GM23248 (cell line): ENCODE measurements around the gene WDR64. TPM values are rescaled to one million over a fixed set of nuclear protein-coding genes. Genes with fewer than 3 reads are reported as not detected.

Experiments used
- DNase-seq: peaks from one replicate; pipeline ENCODE4 v3.0.0-alpha.2; 2015
- H2AFZ ChIP-seq: fragments of 200-600 bp; sonication (generic); 2 replicates; pipeline ENCODE4 v1.6.1; 2016; ENCODE audit warnings: antibody characterized with exemption
- H3F3A ChIP-seq: fragments of 200-600 bp; sonication (generic); 2 replicates; pipeline ENCODE4 v1.6.1; 2016; ENCODE audit warnings: mild to moderate bottlenecking, antibody characterized with exemption, mixed run types; ENCODE audit not compliant: insufficient read depth
- H3K27ac ChIP-seq: fragments of 200-600 bp; sonication (generic); 2 replicates; pipeline ENCODE4 v1.5.1; 2016; ENCODE audit warnings: mild to moderate bottlenecking
- H3K27me3 ChIP-seq: fragments of 200-600 bp; sonication (generic); replicated peaks from 2 replicates; pipeline ENCODE4 v1.6.1; 2016; ENCODE audit warnings: mild to moderate bottlenecking; ENCODE audit not compliant: insufficient read depth
- H3K36me3 ChIP-seq: fragments of 200-600 bp; sonication (generic); 2 replicates; pipeline ENCODE4 v1.6.1; 2016; ENCODE audit warnings: low read depth, mild to moderate bottlenecking
- H3K4me1 ChIP-seq: fragments of 200-600 bp; sonication (generic); 2 replicates; pipeline ENCODE4 v1.6.1; 2016; ENCODE audit warnings: mild to moderate bottlenecking; ENCODE audit not compliant: insufficient read depth
- H3K4me2 ChIP-seq: fragments of 200-600 bp; sonication (generic); one replicate; pipeline ENCODE4 v1.6.1; 2016; ENCODE audit warnings: mild to moderate bottlenecking; ENCODE audit not compliant: unreplicated experiment
- H3K4me3 ChIP-seq: fragments of 200-600 bp; sonication (generic); 2 replicates; pipeline ENCODE4 v1.5.1; 2016; ENCODE audit warnings: mild to moderate bottlenecking
- H3K79me2 ChIP-seq: fragments of 200-600 bp; sonication (generic); 2 replicates; pipeline ENCODE4 v1.6.1; 2016; ENCODE audit warnings: mild to moderate bottlenecking; ENCODE audit not compliant: insufficient read depth
- H3K9ac ChIP-seq: fragments of 200-600 bp; sonication (generic); 2 replicates; pipeline ENCODE4 v1.6.1; 2016; ENCODE audit warnings: mild to moderate bottlenecking
- H3K9me2 ChIP-seq: fragments of 200-600 bp; sonication (generic); 2 replicates; pipeline ENCODE4 v1.6.1; 2016; ENCODE audit warnings: mixed run types, mild to moderate bottlenecking, moderate library complexity; ENCODE audit not compliant: insufficient read depth
- H3K9me3 ChIP-seq: fragments of 200-600 bp; sonication (generic); one replicate; pipeline ENCODE4 v1.6.1; 2017; ENCODE audit warnings: low read depth
- H4K20me1 ChIP-seq: fragments of 200-600 bp; sonication (generic); 2 replicates; pipeline ENCODE4 v1.6.0; 2016; ENCODE audit not compliant: insufficient read depth
- EZH2 ChIP-seq: fragments of 200-600 bp; sonication (generic); IDR thresholded peaks from 2 replicates; pipeline ENCODE4 v1.6.1; 2018; ENCODE audit warnings: antibody characterized with exemption, mild to moderate bottlenecking; ENCODE audit not compliant: insufficient read depth, poor library complexity, severe bottlenecking
- EZH2phosphoT487 ChIP-seq: fragments of 200-600 bp; sonication (generic); IDR thresholded peaks from 2 replicates; pipeline ENCODE4 v1.6.1; 2018; ENCODE audit warnings: antibody characterized with exemption, moderate library complexity, mild to moderate bottlenecking, low read depth; ENCODE audit not compliant: insufficient read depth
- WGBS, 2 experiments: methylation state at CpG; one replicate each; pipeline ENCODE4 v1.1.6; 2015 to 2017; ENCODE audit warnings: low lambda C conversion rate in 2 of 2, low coverage in 1 of 2; ENCODE audit errors: missing lambda C conversion rate in 2 of 2; 5-methylcytosine and 5-hydroxymethylcytosine counted together
- in situ Hi-C: fragments of 300-500 bp; cut with MboI; formaldehyde crosslinking; loops from 2 replicates; pipeline ENCODE4 v1.15.0; 2020
- polyA plus RNA-seq: library from polyadenylated mRNA; unstranded; fragments of >200 nt; fragmentation: Nextera tagmentation; extraction: Ambion mirVana; gene quantifications from 2 replicates; pipeline ENCODE4 v1.2.1, GENCODE V29; 2016
- total RNA-seq: library from RNA; depleted of rRNA; stranded (reverse); fragments of >200 nt; shearing (Covaris generic); gene quantifications from 2 replicates; pipeline ENCODE4 v1.2.3, GENCODE V29; 2014

The WDR64 gene
- total and polyA plus RNA-seq, 2 experiments from 2014 or later = not detected

- H3K27ac ChIP-seq = no peak overlapping the region
- WGBS, 2 experiments = 91 to 100% methylated on average over 1 of the region's 1 CpG
Observed at GRCh38 chr1:241642593-241642944, 9.5 kb upstream of the WDR64 start.

DNA sequence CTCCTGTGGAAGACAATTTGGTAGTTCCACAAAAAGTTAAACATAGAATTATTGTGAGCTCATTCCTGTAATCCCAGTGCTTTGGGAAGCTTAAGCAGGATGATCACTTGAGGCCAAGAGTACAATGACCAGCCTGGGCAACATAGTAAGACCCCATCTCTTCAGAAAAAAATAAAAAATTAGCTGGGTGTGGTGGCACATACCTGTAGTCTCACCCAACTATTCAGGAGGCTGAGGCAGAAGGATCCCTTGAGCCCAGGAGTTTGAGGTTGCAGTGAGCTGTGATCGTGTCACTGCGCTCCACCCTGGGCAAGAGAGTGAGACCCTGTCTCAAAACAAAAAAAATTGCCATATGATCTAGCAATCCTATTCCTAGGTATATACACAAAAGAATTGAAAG is 7.8 kb upstream of the WDR64 start:
- H3K9me3 ChIP-seq = no peaks in the 10 kb centered on the region
- H3K36me3 ChIP-seq = no peaks in the 10 kb centered on the region
- no peak overlapping the region for H2AFZ ChIP-seq
- peaks cover 7% of the 10 kb centered on the region for H3K4me1 ChIP-seq
- H3K79me2 ChIP-seq = peaks cover 2% of the 10 kb centered on the region
- H3K9me2 ChIP-seq = no peaks in the 10 kb centered on the region
- no peak overlapping the region for H3K9ac ChIP-seq
- H3K27me3 ChIP-seq = no peaks in the 10 kb centered on the region
- H3F3A ChIP-seq = peaks cover 12% of the 10 kb centered on the region
- 96% methylated on average over 2 of the region's 2 CpGs for WGBS, 2 experiments
- in situ Hi-C loops = no loop called here
- H3K4me2 ChIP-seq = no peak overlapping the region
- no peaks in the 10 kb centered on the region for H4K20me1 ChIP-seq
- TF ChIP-seq EZH2 (no peak), EZH2phosphoT487 (no peak)
- no peak overlapping the region for H3K4me3 ChIP-seq
- H3K27ac ChIP-seq = no peak overlapping the region
- no peak for DNase-seq

More at GRCh38 chr1:241642593-241642944, 9.5 kb upstream of the WDR64 start:
- Histone ChIP-seq H3K27me3 (no peaks in the 10 kb centered on the region), H2AFZ (no peak overlapping the region), H3K9me3 (no peaks in the 10 kb centered on the region), H3K4me2 (no peak overlapping the region), H4K20me1 (no peaks in the 10 kb centered on the region), H3K9ac (no peak overlapping the region), H3K36me3 (no peaks in the 10 kb centered on the region), H3F3A (peaks cover 12% of the 10 kb centered on the region), H3K4me3 (no peak overlapping the region), H3K4me1 (peaks cover 23% of the 10 kb centered on the region), H3K79me2 (peaks cover 14% of the 10 kb centered on the region), H3K9me2 (no peaks in the 10 kb centered on the region)
- no peak for DNase-seq
- in situ Hi-C loops = no loop called here
- TF ChIP-seq EZH2phosphoT487 (no peak), EZH2 (no peak)

DNA sequence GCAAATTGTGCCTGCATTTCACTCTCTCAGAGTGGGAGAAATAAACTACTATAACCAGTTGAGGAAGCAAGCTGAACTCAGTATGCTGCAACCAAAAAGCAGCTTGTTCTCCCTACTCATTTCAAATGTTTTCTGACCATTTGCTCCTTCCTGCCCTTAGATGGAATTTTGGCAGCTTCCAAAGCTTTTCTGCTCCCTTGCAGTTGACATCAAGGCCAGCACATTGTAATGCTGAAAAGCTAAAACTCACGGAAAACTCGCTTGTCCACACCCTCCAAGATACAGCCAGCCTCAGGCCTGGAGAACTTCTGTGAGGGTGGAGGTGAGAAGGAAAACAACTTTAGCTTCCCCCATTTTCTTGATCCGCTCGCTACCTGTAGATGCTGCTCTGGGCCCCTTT is 6.9 kb upstream of the WDR64 start:
- Histone ChIP-seq H3K27me3 (no peaks in the 10 kb centered on the region; the same call in 1 of the 2 replicates), H4K20me1 (no peaks in the 10 kb centered on the region), H3K9me3 (no peaks in the 10 kb centered on the region), H3K4me1 (peaks cover 6% of the 10 kb centered on the region; the same call in 1 of the 2 replicates), H3K9ac (no peak overlapping the region), H3K79me2 (no peaks in the 10 kb centered on the region), H3K27ac (no peak overlapping the region), H3K36me3 (no peaks in the 10 kb centered on the region), H3K9me2 (no peaks in the 10 kb centered on the region), H2AFZ (no peak overlapping the region), H3F3A (peaks cover 12% of the 10 kb centered on the region), H3K4me3 (no peak overlapping the region), H3K4me2 (no peak overlapping the region)
- TF ChIP-seq EZH2 (no peak), EZH2phosphoT487 (no peak)
- 74 to 75% methylated on average over 4 of the region's 4 CpGs for WGBS, 2 experiments
- DNase-seq = no peak
- in situ Hi-C loops = no loop called here

DNA sequence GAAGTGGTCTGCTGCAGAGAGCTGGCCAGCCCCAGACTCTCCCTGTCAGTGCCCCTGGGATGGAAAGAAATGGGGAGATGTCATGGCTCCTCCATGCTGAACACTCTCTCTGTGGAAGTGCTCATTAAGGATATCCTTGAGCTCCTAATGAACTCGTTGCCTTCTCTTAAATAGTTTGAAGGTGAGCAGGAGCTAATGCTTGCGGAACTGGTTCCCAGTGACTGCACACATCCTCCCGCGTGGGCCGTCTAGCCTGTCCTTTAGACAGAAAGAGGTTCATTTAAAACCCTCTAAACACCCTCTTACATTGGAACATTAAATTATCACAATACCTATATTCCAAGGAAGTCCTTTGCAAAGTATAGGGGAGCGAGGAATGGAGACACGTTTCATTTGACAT is 5.9 kb upstream of the WDR64 start:
- TF ChIP-seq EZH2phosphoT487 (no peak), EZH2 (no peak)
- peaks cover 6% of the 10 kb centered on the region; the same call in 1 of the 2 replicates for H3K4me1 ChIP-seq
- H4K20me1 ChIP-seq = no peaks in the 10 kb centered on the region
- no peak overlapping the region for H3K27ac ChIP-seq
- H3K4me3 ChIP-seq = no peak overlapping the region
- no peaks in the 10 kb centered on the region for H3K9me3 ChIP-seq
- peaks cover 4% of the 10 kb centered on the region for H3F3A ChIP-seq
- DNase-seq = no peak
- in situ Hi-C loops = no loop called here
- no peaks in the 10 kb centered on the region for H3K36me3 ChIP-seq
- H3K27me3 ChIP-seq = no peaks in the 10 kb centered on the region; the same call in 1 of the 2 replicates
- no peak overlapping the region for H3K4me2 ChIP-seq
- WGBS, 2 experiments = 95 to 96% methylated on average over 7 of the region's 7 CpGs
- no peak overlapping the region for H3K9ac ChIP-seq
- no peak overlapping the region for H2AFZ ChIP-seq
- H3K9me2 ChIP-seq = no peaks in the 10 kb centered on the region
- no peaks in the 10 kb centered on the region for H3K79me2 ChIP-seq

- Histone ChIP-seq H3K27ac (no peak overlapping the region), H3K9me3 (no peaks in the 10 kb centered on the region), H3K27me3 (no peaks in the 10 kb centered on the region; the same call in 1 of the 2 replicates), H3K4me1 (no peaks in the 10 kb centered on the region), H3K9me2 (no peaks in the 10 kb centered on the region), H3F3A (no peaks in the 10 kb centered on the region), H3K9ac (no peak overlapping the region), H4K20me1 (no peaks in the 10 kb centered on the region), H3K4me2 (no peak overlapping the region), H3K4me3 (no peak overlapping the region), H3K79me2 (no peaks in the 10 kb centered on the region), H2AFZ (no peak overlapping the region), H3K36me3 (no peaks in the 10 kb centered on the region)
- in situ Hi-C loops = no loop called here
- WGBS, 2 experiments = 0 to 6% methylated on average over 1 of the region's 1 CpG
- no peak for TF ChIP-seq EZH2
- no peak for TF ChIP-seq EZH2phosphoT487
- DNase-seq = peak; percentile 59
Observed at GRCh38 chr1:241647658-241648057, 4.4 kb upstream of the WDR64 start.
